ENCODE results near the gene CXCL14. TPM values are rescaled to one million over a fixed set of nuclear protein-coding genes. Genes with fewer than 3 reads are reported as not detected.

The CXCL14 gene
- total and polyA plus RNA-seq, 2 experiments from 2014 or later: 1.7 TPM; not detected in 1

DNA sequence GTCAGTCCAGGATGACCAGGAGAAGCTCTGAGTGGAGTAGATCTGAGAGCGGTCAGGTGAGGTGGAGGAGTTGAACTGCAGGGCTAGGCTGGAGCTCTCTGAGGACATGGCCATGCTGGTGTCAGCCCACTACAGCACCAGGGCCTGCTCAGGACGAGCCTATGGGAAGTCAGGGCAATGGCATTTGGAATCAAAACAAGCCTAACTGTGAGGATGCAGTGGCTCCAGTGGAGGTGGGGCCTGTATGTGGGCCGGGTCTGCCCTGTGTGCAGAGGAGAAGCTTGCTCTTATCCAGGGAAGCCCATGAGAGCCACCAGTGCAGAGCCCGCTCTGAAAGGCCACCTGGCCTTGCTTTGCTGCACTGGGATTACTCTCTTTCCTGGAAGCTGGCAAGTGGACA, 11.1 kb downstream of the CXCL14 start:
- H3K36me3 ChIP-seq (ENCODE audit: insufficient read depth): no peaks in the 10 kb centered on the region
- H3K36me3 Mint-ChIP-seq (ENCODE audit: low read depth): no peaks in the 10 kb centered on the region
- ATAC-seq: no peak; the same call in 2 of the 3 replicates
- TF ChIP-seq JUNB (IDR thresholded peaks at IDR 0.05; ENCODE audit: unreplicated experiment) (no peak), ZNF114 (CRISPR knock-in tag; IDR thresholded peaks at IDR 0.05) (no peak), POLR2AphosphoS5 (IDR thresholded peaks at IDR 0.05; ENCODE audit: low read depth) (no peak), ZNF331 (CRISPR knock-in tag; IDR thresholded peaks at IDR 0.05; ENCODE audit: low read depth) (no peak), STAT1 (IDR thresholded peaks at IDR 0.05; ENCODE audit: unreplicated experiment) (no peak), CREB1 (CRISPR knock-in tag; IDR thresholded peaks at IDR 0.05; ENCODE audit: low read depth) (no peak), EZH2 (IDR thresholded peaks at IDR 0.05; ENCODE audit: low read depth, unreplicated experiment) (no peak), EZH2phosphoT487 (IDR thresholded peaks at IDR 0.05; ENCODE audit: unreplicated experiment) (no peak)
- TF ChIP-seq, protein P1, sequence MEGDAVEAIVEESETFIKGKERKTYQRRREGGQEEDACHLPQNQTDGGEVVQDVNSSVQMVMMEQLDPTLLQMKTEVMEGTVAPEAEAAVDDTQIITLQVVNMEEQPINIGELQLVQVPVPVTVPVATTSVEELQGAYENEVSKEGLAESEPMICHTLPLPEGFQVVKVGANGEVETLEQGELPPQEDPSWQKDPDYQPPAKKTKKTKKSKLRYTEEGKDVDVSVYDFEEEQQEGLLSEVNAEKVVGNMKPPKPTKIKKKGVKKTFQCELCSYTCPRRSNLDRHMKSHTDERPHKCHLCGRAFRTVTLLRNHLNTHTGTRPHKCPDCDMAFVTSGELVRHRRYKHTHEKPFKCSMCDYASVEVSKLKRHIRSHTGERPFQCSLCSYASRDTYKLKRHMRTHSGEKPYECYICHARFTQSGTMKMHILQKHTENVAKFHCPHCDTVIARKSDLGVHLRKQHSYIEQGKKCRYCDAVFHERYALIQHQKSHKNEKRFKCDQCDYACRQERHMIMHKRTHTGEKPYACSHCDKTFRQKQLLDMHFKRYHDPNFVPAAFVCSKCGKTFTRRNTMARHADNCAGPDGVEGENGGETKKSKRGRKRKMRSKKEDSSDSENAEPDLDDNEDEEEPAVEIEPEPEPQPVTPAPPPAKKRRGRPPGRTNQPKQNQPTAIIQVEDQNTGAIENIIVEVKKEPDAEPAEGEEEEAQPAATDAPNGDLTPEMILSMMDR (conservative IDR thresholded peaks at IDR 0.05; ENCODE audit: low read depth in 2 of 2): no peak
- TF ChIP-seq, protein P2, sequence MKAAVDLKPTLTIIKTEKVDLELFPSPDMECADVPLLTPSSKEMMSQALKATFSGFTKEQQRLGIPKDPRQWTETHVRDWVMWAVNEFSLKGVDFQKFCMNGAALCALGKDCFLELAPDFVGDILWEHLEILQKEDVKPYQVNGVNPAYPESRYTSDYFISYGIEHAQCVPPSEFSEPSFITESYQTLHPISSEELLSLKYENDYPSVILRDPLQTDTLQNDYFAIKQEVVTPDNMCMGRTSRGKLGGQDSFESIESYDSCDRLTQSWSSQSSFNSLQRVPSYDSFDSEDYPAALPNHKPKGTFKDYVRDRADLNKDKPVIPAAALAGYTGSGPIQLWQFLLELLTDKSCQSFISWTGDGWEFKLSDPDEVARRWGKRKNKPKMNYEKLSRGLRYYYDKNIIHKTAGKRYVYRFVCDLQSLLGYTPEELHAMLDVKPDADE (IDR thresholded peaks at IDR 0.05): no peak
- TF ChIP-seq, protein P3, sequence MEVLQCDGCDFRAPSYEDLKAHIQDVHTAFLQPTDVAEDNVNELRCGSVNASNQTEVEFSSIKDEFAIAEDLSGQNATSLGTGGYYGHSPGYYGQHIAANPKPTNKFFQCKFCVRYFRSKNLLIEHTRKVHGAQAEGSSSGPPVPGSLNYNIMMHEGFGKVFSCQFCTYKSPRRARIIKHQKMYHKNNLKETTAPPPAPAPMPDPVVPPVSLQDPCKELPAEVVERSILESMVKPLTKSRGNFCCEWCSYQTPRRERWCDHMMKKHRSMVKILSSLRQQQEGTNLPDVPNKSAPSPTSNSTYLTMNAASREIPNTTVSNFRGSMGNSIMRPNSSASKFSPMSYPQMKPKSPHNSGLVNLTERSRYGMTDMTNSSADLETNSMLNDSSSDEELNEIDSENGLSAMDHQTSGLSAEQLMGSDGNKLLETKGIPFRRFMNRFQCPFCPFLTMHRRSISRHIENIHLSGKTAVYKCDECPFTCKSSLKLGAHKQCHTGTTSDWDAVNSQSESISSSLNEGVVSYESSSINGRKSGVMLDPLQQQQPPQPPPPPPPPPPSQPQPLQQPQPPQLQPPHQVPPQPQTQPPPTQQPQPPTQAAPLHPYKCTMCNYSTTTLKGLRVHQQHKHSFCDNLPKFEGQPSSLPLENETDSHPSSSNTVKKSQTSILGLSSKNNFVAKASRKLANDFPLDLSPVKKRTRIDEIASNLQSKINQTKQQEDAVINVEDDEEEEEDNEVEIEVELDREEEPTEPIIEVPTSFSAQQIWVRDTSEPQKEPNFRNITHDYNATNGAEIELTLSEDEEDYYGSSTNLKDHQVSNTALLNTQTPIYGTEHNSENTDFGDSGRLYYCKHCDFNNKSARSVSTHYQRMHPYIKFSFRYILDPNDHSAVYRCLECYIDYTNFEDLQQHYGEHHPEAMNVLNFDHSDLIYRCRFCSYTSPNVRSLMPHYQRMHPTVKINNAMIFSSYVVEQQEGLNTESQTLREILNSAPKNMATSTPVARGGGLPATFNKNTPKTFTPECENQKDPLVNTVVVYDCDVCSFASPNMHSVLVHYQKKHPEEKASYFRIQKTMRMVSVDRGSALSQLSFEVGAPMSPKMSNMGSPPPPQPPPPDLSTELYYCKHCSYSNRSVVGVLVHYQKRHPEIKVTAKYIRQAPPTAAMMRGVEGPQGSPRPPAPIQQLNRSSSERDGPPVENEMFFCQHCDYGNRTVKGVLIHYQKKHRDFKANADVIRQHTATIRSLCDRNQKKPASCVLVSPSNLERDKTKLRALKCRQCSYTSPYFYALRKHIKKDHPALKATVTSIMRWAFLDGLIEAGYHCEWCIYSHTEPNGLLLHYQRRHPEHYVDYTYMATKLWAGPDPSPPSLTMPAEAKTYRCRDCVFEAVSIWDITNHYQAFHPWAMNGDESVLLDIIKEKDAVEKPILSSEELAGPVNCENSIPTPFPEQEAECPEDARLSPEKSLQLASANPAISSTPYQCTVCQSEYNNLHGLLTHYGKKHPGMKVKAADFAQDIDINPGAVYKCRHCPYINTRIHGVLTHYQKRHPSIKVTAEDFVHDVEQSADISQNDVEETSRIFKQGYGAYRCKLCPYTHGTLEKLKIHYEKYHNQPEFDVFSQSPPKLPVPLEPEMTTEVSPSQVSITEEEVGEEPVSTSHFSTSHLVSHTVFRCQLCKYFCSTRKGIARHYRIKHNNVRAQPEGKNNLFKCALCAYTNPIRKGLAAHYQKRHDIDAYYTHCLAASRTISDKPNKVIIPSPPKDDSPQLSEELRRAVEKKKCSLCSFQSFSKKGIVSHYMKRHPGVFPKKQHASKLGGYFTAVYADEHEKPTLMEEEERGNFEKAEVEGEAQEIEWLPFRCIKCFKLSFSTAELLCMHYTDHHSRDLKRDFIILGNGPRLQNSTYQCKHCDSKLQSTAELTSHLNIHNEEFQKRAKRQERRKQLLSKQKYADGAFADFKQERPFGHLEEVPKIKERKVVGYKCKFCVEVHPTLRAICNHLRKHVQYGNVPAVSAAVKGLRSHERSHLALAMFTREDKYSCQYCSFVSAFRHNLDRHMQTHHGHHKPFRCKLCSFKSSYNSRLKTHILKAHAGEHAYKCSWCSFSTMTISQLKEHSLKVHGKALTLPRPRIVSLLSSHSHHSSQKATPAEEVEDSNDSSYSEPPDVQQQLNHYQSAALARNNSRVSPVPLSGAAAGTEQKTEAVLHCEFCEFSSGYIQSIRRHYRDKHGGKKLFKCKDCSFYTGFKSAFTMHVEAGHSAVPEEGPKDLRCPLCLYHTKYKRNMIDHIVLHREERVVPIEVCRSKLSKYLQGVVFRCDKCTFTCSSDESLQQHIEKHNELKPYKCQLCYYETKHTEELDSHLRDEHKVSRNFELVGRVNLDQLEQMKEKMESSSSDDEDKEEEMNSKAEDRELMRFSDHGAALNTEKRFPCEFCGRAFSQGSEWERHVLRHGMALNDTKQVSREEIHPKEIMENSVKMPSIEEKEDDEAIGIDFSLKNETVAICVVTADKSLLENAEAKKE (CRISPR knock-in tag; IDR thresholded peaks at IDR 0.05): no peak
- H3F3A ChIP-seq (replicated peaks; ENCODE audit: low read depth): no peaks in the 10 kb centered on the region
- 0 out of 2 replicates have a peak, but pooled peaks cover 13% of the 10 kb centered on the region for H3K27me3 ChIP-seq (ENCODE audit: insufficient read depth)
- no peak overlapping the region for H3K4me3 ChIP-seq
- no peak overlapping the region for H3K4me2 ChIP-seq
- H4K20me1 ChIP-seq (replicated peaks; ENCODE audit: insufficient read depth): no peaks in the 10 kb centered on the region
- no peak overlapping the region for H2AFZ ChIP-seq
- no peak overlapping the region for H3K27ac ChIP-seq (ENCODE audit: low read depth)
- peaks cover 21% of the 10 kb centered on the region for H3K4me1 ChIP-seq (ENCODE audit: insufficient read depth)
- DNase-seq (ENCODE audit: low spot score): no peak
- no peaks in the 10 kb centered on the region for H3K79me2 ChIP-seq (replicated peaks; ENCODE audit: insufficient read depth)
- peaks cover 28% of the 10 kb centered on the region for H3K27me3 Mint-ChIP-seq (ENCODE audit: insufficient read depth, low read depth, poor library complexity)
- H3K9me3 Mint-ChIP-seq: no peaks in the 10 kb centered on the region
- H3K4me1 Mint-ChIP-seq: peaks cover 41% of the 10 kb centered on the region
- no peak overlapping the region for H3K4me3 Mint-ChIP-seq
- no peaks in the 10 kb centered on the region for H3K9me2 ChIP-seq (ENCODE audit: insufficient read depth)
- no peak overlapping the region for H3K27ac Mint-ChIP-seq
